ENCODE results near the gene PCBP3.
"Not testable (repeated sequence)": the region's sequence is repeated elsewhere in the genome, so short reads cannot be mapped to it uniquely, and the experiment has no call there.

The PCBP3 gene

DNA sequence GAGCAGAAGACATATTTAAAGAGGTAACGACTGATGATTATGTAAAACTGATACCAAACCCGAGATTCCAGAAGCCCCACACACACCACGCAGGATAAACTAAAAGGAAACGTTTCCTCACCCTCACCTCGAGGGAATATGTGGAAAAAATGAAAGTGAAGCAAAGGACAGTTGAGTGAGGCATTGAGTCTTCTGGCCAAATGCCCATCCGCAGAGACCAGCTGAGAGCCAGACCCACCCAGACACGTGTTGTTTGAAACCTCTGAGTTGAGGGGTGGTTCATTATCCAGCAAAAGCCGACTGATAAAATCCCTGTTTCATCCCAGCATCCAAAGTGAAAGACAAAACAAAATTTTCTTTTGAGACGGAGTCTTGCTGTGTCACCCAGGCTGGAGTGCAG, 29.6 kb upstream of the PCBP3 start:
- no peak for DNase-seq

DNA sequence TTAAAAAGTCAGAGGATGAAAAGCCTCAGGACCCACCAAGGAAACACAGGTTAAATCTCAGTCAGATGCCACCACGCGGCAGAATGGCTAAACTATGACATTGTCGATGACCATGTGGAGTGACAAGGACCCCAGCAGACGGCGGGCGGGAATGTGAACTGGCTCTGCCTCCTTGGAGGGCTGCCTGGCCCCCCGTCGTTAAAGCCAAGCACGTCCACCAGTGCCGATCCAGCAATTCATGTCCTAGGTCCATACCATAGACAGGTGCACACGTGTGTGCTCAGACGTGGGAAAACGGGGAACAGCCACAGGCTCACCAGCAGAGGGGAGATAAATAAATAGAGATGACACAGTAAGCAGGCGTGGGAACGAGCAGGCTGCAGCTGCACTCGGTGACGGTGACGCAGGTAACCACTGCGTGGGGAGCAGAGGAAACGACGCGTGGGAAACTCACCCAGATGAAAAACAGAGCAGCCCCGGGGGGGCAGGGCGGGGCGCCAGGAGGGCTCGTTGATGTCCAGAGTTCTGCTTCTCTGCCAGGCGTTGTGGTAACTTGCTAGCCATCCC, 28.3 kb upstream of the PCBP3 start:
- peak; percentile 75 to 93 for DNase-seq

DNA sequence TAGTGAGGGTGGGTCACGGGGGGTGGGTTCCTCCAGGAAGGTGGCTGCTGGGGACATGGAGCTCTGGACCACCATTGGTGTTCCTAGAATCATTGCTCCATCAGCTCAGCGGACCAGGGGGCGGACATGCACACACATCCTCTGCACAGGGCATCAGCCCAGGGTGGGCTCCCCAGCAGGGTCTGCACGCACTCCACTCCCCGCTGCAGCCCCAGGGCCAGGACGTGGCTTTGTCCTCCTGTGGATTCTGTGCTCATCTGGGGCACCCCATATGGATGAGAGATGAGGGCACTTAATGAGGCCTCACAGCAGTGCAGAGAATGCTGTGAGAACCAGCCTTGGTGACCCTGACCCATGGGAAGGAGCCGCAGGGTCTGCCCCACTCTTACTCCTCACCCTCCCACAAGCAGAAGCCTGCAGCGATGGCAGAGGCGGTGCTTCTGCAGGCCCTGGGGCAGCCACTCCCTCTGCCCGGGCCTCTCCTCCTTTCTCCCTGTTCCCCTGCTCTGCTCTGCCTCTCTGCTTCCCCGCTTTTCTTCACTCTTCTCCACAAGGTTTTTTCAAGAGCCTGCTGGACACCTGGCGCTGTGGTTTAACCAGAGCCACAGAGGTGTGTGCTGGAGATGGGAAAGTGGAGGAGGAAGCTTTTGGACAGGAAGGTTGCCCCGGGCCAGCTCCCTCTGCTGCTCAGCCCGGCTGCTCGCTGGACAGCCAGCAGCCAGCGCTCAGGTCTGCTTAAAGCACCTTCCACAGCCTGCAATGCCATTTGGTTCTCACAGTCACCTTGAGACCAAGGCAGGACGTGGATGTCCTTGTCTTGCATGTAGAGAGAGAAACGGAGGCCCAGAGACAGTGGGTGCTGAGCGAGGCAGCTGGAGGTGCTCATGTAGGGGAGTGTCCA, 26.3 kb upstream of the PCBP3 start:
- DNase-seq: no peak

DNA sequence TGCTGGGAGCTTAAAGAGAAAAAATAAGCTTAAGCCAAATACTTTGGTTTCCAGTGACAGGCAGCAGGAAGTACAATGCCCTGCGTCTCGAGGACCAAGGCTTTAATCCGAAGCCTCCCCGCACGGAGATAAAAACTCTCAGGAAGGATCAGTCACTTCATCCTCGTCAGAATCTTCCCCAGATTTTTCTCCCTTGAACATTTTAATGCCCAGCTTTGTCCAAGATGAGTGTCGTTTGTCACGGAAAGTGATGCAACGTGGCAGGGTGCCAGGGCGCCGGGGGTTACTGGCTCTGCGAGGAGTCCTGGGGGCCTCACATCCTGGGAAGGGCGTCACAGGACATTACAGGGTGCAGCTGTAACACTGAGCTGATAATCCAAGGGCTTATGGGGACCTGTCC, 25.2 kb upstream of the PCBP3 start:
- DNase-seq: no peak

DNA sequence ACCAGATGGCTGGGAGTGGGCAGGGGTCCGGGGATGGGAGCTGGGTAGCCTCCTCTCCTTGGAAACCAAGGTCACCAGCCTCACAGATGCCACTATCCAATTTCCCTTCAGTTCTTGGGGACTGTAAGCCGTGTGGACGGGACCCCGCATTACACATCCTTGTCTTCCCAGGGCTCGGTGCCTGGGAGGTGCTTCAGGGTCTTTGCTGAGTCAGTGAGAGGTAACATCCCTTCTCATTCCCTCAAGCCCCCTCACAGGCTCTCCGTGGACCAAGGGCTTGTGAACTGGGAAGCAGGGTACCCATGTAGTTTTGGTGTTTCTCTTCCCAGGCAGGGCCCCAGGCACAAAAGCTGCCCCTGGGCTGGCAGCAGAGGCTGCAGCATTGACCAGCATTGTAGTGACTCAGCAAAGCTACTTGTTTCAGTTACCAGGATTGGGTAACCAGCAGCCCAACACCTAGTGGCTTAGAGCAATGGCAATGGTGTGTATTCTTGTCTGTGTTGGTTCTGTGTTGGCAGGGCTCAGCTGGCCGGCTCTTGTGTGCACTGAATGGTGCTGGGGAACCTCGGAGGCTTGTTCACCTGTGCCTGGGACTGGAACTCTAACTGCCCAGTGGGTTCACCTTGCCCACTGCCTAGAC, 24.6 kb upstream of the PCBP3 start:
- DNase-seq: no peak

DNA sequence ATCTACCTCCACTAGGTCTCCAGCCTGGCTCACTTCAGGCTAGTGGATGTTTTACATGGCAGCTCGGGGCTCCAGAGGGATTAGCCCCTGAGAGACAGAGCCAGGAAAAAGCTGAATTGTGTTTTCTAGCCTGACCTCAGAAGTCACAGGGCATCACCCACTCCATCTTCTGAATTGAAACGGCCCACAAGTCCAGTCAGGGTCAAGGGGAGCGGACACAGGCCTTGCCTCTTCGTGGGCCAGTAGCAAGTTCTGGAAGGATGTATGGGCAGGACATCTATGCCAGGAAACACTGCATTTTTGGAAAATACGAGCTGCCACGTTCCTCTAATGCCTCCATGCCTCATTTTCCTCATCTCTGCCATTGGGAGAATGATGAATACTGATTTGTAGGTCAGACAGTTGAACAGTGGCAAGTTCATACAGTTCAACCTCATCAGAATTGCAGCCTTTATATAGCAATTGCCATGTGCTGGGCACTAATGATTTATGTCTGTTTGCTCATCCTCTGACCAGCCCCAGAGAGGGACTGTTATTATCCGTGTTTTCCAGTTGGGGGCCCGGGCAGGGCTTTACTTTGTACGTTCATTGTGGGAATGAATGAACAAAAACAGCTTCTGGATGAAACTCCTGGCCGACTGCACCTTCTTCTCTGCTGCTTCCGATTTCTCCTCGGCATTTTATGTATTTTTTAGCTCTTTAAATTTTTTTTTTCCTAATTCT, 23.2 kb upstream of the PCBP3 start:
- no peak for DNase-seq

DNA sequence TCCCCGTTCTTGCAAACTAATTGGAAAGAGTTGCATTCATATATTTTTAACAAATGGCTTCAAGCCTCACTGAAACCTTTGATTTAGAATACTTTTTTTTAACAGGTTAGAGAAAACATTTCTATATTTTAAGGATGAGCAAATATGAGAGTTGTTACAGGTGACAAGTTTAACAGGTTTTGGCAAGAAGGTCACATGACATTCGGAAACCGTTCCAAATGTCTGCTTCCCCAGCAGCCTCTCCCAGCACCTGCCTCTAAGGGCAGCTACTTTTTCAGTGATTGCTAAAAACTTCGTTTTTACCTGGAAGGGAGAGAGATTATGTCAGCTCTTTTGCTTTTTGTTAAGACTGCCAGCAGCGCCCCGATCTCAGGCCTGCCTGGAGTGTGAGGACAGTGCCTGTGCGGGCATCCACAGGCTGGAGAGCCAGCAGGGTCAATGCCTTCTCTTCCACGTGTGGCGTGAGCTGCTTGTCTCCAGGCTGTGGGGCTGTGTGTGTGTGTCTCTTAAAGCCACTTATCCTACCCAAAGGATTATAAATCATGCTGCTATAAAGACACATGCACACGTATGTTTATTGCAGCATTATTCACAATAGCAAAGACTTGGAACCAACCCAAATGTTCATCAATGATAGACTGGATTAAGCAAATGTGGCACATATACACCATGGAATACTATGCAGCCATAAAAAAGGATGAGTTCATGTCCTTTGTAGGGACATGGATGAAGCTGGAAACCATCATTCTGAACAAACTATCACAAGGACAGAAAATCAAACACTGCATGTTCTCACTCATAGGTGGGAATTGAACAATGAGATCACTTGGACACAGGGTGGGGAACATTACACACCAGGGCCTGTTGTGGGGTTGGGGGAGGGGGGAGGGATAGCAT, 21.8 kb upstream of the PCBP3 start:
- DNase-seq: not testable (repeated sequence)

DNA sequence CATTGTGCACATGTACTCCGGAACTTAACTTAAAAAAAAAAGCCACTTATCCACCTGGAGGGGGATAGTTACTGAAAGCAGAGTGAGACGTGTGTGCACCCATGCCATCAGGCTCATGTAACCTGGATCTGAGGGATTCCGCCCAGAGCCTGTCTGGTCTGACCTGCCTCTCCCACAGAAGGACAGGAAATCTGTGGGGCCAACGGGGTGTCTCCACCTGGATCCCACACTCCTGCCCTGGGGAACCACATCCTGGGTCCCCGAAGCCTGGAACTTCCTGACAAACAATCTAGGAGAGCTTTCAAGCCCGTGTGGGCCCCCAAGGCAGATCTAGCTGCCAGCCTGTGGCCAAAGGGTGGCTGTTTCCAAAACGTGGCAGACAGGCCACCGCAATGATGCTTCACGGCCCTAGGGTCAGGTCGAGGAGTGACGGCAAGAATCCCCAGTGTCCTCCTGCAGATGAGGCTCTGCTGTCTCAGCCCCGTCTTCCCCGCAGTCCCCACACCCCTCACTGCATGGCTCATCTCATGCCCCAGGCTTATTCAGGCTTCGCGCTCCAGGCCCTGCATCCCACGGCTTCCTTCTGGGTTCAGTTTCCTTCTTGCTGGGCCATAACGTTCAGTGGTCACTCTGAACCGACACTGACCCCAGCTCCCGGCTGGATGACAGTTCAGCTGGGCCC, 21.0 kb upstream of the PCBP3 start:
- DNase-seq: no peak

DNA sequence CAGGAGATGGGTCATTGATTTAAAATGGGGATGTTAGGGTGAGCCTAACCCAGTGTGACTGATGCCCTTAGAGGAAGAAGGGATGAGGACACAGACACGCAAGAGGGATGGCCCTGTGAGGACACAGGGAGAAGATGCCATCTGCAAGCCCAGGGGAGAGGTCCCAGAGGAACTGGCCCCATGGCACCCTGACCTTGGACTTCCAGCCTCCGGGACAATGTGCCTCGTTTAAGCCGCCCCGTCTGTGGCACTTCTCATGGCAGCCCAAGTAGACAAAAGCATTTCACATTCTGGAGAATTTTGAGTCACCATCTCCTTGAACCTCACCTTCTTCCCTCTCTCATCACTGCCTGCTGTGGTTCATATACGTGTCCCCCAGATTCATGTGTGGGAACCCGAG, 20.1 kb upstream of the PCBP3 start:
- DNase-seq: no peak

DNA sequence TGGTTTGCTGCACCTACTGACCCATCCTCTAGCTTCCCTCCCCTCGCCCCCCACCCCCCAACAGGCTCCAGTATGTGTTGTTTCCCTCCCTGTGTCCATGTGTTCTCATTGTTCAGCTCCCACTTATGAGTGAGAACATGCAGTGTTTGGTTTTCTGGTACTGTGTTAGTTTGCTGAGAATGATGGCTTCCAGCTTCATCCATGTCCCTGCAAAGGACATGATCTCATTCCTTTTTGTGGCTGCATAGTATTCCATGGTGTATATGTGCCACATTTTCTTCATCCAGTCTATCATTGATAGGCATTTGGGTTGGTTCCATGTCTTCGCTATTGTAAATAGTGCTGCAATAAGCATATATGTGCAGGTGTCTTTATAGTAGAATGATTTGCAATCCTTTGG, 17.4 kb upstream of the PCBP3 start:
- DNase-seq: not testable (repeated sequence)

DNA sequence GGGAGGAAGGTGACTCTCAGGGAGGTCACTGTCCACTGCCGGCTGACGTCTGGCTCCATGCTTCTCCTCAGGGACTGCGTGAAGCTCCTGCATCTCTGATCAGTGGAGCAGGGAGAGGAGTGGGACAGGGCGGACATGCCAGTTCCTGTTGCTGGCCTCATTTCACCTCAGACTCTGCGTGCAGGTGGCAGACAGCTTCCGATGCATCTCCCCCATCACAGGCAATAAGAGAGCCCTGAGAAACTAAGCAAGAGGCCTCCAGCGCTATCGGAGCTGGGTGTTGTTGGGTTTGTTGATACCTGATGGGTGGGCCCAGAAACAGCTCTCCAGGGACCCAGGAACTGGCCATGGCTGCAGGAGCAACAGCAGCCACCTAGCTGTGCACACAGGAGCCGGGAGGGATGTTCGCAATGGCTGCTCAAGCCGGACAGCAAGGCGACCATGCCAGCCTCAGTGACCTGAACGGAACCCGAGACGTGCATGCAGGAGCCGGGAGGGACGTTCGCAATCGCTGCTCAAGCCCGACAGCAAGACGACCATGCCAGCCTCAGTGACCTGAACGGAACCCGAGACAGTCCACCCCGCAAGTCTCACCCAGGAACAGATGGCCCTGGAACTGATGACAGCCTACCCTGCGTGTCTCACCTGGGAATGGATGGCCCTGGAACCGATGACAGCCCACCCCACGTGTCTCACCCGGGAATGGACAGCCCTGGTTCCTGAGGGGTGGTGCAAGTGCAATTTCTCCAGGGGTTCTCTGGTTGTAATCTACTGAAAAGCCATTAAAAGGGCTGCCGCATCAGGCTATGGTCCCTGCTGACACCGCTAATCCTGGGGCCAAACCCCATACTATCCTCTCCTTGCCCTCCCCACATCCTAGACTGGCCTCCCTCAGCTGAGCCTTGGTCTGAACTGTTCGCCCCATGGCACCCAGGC, 14.2 kb upstream of the PCBP3 start:
- no peak for DNase-seq

DNA sequence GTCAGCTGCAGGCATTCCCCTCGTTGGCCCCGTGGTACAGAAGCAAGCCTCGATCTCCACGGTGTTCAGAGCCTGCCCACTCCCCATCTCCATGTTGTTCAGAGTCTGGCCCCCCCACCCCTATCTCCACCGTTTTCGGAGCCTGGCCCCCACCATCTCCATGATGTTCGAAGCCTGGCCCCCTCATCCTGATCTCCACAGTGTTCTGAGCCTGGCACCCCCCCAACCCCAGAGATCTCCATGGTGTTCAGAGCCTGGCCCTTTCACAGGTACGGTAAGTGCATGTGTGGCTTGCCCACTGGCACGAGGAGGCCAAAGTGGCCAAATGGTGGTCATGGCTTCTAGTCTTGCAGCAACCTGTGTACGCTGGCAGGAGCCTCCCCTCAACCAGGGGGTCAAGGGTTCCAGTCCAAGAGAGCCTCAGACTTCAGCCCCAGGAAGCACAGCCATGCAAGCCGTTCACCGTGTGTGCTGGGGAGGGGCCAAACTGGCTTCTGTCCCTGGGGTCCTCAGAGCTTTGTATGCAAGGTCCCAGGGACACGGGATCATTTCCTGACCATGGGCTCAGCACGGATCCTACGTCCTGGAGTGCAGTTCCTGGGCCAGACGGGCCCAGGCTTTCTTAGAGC, 13.3 kb upstream of the PCBP3 start:
- DNase-seq: no peak

DNA sequence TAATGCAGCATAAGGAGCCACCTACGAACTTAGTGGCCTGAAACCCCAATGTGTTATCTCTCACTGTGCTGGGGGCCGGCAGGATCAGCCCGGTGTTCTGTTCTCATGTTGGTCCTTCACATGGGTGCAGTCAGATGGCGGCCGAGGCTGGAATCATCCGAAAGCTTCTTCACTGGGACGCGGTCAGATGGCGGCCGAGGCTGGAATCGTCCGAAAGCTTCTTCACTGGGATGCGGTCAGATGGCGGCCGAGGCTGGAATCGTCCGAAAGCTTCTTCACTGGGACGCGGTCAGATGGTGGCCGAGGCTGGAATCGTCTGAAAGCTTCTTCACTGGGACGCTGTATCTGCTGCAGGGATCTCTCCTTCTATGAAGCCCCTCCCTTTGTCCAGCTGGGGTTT, 12.6 kb upstream of the PCBP3 start:
- no peak for DNase-seq

DNA sequence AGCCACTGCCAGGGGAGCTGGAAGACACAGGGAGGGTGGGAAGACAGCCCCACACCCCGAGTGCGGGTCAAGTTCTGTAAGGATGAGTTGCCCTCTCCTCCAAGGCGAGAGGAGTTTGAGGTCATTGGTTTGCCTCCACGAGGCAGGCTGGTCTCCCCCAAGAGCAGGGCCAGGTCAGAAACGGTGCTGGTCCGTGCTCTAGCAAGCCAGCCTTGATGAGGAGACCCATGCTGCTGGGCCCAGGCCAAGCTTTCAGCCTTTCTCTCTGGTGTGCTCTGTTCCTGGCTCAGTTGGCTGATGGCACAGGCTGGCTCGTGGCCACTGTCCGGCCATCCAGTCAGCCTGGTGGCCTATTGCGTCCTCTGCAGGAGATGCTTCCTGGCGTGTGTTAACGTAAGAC, 12.0 kb upstream of the PCBP3 start:
- no peak for DNase-seq

DNA sequence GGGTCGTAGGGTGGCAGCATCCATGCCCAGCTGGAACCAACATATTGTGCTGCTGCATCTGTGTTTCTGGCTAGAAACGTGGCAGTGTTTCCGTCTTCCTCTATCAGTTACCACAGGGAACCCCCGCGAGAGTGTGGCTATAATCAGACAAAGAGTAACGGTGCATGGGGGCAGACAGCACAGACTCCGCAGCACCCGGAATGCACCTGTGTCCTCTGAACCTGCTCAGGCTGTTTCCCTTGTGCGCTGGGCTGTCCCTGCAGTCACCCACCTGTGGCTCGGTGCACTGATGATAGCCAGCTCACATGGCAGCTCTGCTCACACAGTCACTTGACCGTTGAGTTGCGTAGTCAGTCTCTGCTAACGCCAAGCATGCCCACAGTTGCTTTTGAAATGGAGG, 11.4 kb upstream of the PCBP3 start:
- DNase-seq: no peak

DNA sequence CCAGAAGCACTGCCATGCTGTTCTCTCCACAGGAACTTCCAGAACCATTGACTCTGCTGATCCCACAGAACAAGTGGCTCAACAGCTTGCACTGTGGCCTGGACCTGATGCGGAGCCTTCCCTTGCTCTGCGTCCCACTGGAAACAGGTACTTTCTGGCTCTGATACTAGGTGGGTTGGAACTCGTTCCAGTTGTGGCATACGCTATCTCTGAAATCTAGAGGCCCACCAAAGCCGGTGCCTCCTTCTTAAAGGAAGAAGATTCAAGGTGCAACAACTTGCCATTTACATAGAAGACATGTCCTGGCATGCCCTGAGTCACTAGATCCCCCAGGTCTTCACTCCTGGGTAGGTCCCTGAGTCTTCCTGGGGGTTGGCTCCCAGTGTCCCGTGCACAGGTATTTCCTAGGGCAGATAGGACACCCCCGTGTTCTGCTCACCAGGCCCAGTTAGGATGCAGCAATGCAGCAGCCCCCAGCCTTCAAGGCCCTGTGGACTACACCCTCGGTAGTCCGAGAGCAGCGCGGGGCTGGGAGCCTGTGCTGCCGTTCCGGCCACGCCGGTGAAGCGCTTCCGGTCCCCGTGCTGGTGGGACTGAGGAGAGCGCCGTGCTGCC, 10.8 kb upstream of the PCBP3 start:
- no peak for DNase-seq

DNA sequence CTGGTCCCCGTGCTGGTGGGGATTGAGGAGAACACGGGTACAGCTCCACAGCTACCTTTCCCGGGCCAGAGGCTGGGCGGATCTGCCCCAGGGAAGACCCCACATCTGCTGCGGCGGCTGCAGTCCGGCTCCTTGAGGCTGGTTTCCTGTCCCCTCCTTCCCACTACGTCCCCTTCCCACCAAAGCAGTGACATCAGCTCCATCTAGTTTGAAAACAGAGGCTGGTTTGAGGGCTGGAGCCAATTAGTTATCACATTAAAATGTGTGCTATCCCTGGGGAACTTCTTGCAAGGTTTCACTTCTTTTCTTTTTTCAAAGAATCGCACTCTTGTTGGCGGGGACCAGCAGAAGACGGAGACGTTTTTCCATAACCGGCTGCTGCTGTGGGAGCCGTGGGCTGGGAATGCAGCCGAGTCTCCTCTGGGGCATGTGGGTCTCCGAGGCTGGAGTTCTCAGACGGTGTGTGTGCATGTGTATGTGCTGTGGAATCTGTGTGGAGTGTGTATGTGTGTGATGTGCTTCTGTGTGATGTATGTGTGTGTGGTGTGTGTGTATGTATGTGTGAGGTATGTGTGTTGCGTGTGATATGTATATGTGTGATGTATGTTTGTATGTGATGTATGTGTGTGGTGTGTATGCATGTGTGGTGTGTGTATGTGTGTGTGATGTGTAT, 8.9 kb upstream of the PCBP3 start:
- no peak for DNase-seq

DNA sequence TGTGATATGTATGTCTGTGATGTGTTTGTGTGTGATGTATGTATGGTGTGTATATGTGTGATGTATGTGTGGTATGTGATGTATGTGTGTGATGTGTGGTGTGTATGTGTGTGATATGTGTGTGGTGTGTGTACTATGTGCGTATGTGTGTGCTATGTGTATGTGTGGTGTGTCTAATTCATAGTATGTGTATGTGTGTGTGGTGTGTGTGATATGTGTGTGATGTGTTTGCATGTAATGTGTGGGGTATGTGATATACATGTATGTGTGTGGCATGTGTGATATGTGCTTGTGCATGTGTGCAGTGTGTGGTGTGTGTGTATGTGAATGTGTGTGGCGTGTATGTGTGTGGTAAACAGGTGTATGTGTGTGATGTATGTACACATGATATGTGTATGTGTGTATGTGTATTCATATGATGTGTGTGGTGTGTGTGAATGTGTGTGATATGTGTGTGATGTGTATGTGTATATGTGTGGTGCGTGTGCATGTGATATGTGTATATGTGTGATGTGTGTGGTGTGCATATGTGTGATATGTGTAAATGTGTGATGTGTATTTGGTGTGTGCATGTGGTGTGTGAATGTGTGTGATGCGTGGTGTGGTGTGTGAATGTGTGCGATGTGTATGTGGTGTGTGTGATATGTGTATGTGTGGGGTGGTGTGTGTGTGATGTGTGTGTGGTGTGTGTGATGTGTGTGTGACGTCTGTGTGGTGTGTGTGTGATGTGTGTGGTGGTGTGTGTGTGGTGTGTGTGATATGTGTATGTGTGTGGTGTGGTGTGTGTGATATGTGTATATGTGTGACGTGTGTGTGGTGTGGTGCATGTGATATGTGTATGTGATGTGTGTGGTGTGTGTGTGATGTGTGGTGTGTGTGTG, 8.0 kb upstream of the PCBP3 start:
- DNase-seq: no peak
